Stomach (tissue), 4 donors: ENCODE results near the gene RSL1D1.

Experiments
- POLR2A ChIP-seq, 4 donors: fragments of 450-650 bp; IDR thresholded peaks; one replicate each; pipeline ENCODE4 v1.6.1; 2016; ENCODE audit warnings: antibody characterized with exemption in 4 of 4, control low read depth in 2 of 4, mild to moderate bottlenecking in 1 of 4, moderate library complexity in 1 of 4
- POLR2AphosphoS5 ChIP-seq, 3 donors: sonication (generic); formaldehyde crosslinking; IDR thresholded peaks; one replicate each; pipeline ENCODE4 v1.6.1; 2016; ENCODE audit warnings: antibody characterized with exemption in 3 of 3
- TF ChIP-seq, protein P1 (sequence below), 7 experiments: fragments of 450-650 bp in 4 of 7; fragments of 200-600 bp in 3 of 7; sonication (generic) in 3 of 7; IDR thresholded peaks; one replicate each; pipeline ENCODE4 v1.5.1; 2016 to 2019; ENCODE audit warnings: antibody characterized with exemption in 7 of 7, control low read depth in 2 of 7, mild to moderate bottlenecking in 1 of 7

DNA sequence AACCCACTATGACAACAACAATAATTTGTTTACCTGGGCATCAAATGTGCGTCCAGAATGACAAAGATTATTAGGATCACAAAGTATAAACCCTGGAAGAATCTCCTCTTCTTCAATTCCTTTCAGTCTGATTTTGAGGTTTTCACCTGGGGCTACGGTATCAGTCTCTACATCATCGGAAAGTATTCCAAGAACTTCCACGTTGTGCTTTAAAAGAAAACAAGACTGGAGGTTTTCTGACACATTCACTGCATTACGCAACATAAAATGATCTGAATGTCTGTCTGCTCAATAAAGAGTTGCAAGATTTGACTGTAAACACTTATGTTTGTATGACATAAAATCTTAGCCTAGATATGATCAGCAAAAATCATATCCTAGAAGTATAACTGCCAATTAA, 26.0 kb upstream of the RSL1D1 start:
- TF ChIP-seq, protein P1, sequence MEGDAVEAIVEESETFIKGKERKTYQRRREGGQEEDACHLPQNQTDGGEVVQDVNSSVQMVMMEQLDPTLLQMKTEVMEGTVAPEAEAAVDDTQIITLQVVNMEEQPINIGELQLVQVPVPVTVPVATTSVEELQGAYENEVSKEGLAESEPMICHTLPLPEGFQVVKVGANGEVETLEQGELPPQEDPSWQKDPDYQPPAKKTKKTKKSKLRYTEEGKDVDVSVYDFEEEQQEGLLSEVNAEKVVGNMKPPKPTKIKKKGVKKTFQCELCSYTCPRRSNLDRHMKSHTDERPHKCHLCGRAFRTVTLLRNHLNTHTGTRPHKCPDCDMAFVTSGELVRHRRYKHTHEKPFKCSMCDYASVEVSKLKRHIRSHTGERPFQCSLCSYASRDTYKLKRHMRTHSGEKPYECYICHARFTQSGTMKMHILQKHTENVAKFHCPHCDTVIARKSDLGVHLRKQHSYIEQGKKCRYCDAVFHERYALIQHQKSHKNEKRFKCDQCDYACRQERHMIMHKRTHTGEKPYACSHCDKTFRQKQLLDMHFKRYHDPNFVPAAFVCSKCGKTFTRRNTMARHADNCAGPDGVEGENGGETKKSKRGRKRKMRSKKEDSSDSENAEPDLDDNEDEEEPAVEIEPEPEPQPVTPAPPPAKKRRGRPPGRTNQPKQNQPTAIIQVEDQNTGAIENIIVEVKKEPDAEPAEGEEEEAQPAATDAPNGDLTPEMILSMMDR (IDR thresholded peaks at IDR 0.05) = no peak
- TF ChIP-seq POLR2A (IDR thresholded peaks at IDR 0.05) (no peak), POLR2AphosphoS5 (IDR thresholded peaks at IDR 0.05) (no peak)
